ENCODE measurements around the gene ILKAP. TPM values are rescaled to one million over a fixed set of nuclear protein-coding genes. Genes with fewer than 3 reads are reported as not detected.

The ILKAP gene
- total RNA-seq, 1 experiment from 2014 or later = 59.6 TPM

GRCh38 chr2:238231251-238231793 is 27.8 kb upstream of the ILKAP start:
- no peak for DNase-seq (ENCODE audit: unreplicated experiment)
- H3K27me3 Mint-ChIP-seq (ENCODE audit: insufficient read depth, unreplicated experiment) = peaks cover 13% of the 10 kb centered on the region

GRCh38 chr2:238230699-238231098 is 27.2 kb upstream of the ILKAP start:
- CTCF ChIA-PET = no interaction called here
- BruUV-seq (replicated peaks) = no TSS peak
- TF ChIP-seq CTCF (IDR thresholded peaks at IDR 0.05; ENCODE audit: unreplicated experiment) = no peak
- POLR2A ChIA-PET = no interaction called here
- Mint-ChIP-seq H3K9me3 (ENCODE audit: unreplicated experiment) (no peaks in the 10 kb centered on the region), H3K4me3 (ENCODE audit: unreplicated experiment) (no peak overlapping the region), H3K27ac (ENCODE audit: low read depth, unreplicated experiment) (no peak overlapping the region), H3K27me3 (ENCODE audit: insufficient read depth, unreplicated experiment) (peaks cover 13% of the 10 kb centered on the region), H3K4me1 (ENCODE audit: insufficient read depth, unreplicated experiment) (peaks cover 7% of the 10 kb centered on the region), H3K36me3 (ENCODE audit: insufficient read depth, unreplicated experiment) (no peaks in the 10 kb centered on the region)
- no peak for DNase-seq (ENCODE audit: unreplicated experiment)
- intact Hi-C loops (cut with micrococcal nuclease) = no loop called here

More at GRCh38 chr2:238231251-238231793, 27.8 kb upstream of the ILKAP start:
- BruUV-seq (replicated peaks) = no TSS peak
- no peak for TF ChIP-seq CTCF (IDR thresholded peaks at IDR 0.05; ENCODE audit: unreplicated experiment)
- no peaks in the 10 kb centered on the region for H3K36me3 Mint-ChIP-seq (ENCODE audit: insufficient read depth, unreplicated experiment)
- no peak overlapping the region for H3K4me3 Mint-ChIP-seq (ENCODE audit: unreplicated experiment)
- CTCF ChIA-PET = interaction anchor here (1.0 kb wide), 1 partner anchor 25 kb away, joined by 3 read pairs; no protein-coding TSS in a partner anchor
- intact Hi-C loops (cut with micrococcal nuclease) = no loop called here
- no peak overlapping the region for H3K27ac Mint-ChIP-seq (ENCODE audit: low read depth, unreplicated experiment)
- no peaks in the 10 kb centered on the region for H3K9me3 Mint-ChIP-seq (ENCODE audit: unreplicated experiment)
- H3K4me1 Mint-ChIP-seq (ENCODE audit: insufficient read depth, unreplicated experiment) = peaks cover 7% of the 10 kb centered on the region
- POLR2A ChIA-PET = no interaction called here

- H3K4me1 Mint-ChIP-seq (ENCODE audit: insufficient read depth, unreplicated experiment) = peaks cover 7% of the 10 kb centered on the region
- BruUV-seq (replicated peaks) = no TSS peak
- H3K27ac Mint-ChIP-seq (ENCODE audit: low read depth, unreplicated experiment) = no peak overlapping the region
- CTCF ChIA-PET = no interaction called here
- no peak for TF ChIP-seq CTCF (IDR thresholded peaks at IDR 0.05; ENCODE audit: unreplicated experiment)
- intact Hi-C loops (cut with micrococcal nuclease) = no loop called here
- POLR2A ChIA-PET = no interaction called here
- H3K9me3 Mint-ChIP-seq (ENCODE audit: unreplicated experiment) = no peaks in the 10 kb centered on the region
- no peaks in the 10 kb centered on the region for H3K36me3 Mint-ChIP-seq (ENCODE audit: insufficient read depth, unreplicated experiment)
- no peak overlapping the region for H3K4me3 Mint-ChIP-seq (ENCODE audit: unreplicated experiment)
- peaks cover 13% of the 10 kb centered on the region for H3K27me3 Mint-ChIP-seq (ENCODE audit: insufficient read depth, unreplicated experiment)
- DNase-seq (ENCODE audit: unreplicated experiment) = no peak
Measured at GRCh38 chr2:238228700-238229099, 25.2 kb upstream of the ILKAP start.

GRCh38 chr2:238227587-238228032 is 24.1 kb upstream of the ILKAP start:
- Mint-ChIP-seq H3K27ac (ENCODE audit: low read depth, unreplicated experiment) (no peak overlapping the region), H3K4me3 (ENCODE audit: unreplicated experiment) (no peak overlapping the region), H3K4me1 (ENCODE audit: insufficient read depth, unreplicated experiment) (peaks cover 7% of the 10 kb centered on the region), H3K27me3 (ENCODE audit: insufficient read depth, unreplicated experiment) (peaks cover 13% of the 10 kb centered on the region), H3K9me3 (ENCODE audit: unreplicated experiment) (no peaks in the 10 kb centered on the region), H3K36me3 (ENCODE audit: insufficient read depth, unreplicated experiment) (no peaks in the 10 kb centered on the region)
- CTCF ChIA-PET = interaction anchor here (0.8 kb wide), 1 partner anchor 36 kb away, joined by 4 read pairs; no protein-coding TSS in a partner anchor
- TF ChIP-seq CTCF (IDR thresholded peaks at IDR 0.05; ENCODE audit: unreplicated experiment) = no peak
- DNase-seq (ENCODE audit: unreplicated experiment) = no peak
- intact Hi-C loops (cut with micrococcal nuclease) = no loop called here
- BruUV-seq (replicated peaks) = no TSS peak
- POLR2A ChIA-PET = interaction anchor here (0.6 kb wide), 1 partner anchor 18 kb away, joined by 3 read pairs; no protein-coding TSS in a partner anchor

Measured in MCF 10A (cell line).